GM18498 (cell line): ENCODE data around the gene KIF26B.

Experiments
- ATAC-seq: cut with Tn5 transposase; IDR thresholded peaks from one replicate; pipeline ENCODE4 v1.9.1; 2021; ENCODE audit warnings: mild to moderate bottlenecking, moderate library complexity; ENCODE audit not compliant: unreplicated experiment

Gene KIF26B

DNA sequence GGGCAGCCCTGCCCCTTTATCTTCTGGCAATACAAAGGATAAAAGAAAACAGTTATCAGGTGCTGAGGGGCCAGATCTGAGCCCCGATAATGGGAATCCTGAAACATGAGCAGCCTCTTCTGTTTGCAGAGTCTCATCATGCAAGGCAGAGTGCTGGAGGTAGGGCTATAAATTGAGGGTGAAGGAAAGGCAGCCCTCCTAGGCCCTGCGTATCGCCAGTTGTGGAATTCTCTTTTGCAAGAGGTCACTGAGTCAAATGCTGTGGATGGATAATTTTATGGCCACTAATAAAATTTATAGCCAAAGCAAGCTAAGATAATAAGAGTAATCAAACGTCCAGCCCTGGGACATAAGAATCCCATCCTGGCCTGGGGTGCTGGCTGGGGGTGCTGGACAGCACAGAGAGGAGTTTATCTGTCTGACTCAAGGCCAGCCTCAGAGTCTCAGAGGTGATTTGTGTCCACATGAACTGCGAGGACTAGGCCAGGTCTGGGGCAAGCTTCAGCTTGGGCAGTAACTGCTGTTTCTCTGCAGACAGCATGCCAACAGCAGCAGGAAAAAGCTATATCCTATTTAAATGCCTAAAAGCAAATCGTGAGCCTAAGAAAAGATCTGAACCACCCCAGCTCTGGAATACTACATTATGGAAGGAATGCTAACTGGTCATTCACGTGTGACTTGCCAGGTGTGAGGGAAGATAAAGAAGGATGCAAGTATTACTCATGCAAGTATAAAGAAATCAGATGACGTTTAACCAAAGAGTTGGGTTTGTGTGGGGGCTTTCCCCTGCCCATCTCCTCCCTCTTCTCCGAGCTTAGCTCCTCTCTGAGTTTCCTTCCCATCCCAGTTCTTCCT is 254.8 kb downstream of the KIF26B start:
- no peak for ATAC-seq

DNA sequence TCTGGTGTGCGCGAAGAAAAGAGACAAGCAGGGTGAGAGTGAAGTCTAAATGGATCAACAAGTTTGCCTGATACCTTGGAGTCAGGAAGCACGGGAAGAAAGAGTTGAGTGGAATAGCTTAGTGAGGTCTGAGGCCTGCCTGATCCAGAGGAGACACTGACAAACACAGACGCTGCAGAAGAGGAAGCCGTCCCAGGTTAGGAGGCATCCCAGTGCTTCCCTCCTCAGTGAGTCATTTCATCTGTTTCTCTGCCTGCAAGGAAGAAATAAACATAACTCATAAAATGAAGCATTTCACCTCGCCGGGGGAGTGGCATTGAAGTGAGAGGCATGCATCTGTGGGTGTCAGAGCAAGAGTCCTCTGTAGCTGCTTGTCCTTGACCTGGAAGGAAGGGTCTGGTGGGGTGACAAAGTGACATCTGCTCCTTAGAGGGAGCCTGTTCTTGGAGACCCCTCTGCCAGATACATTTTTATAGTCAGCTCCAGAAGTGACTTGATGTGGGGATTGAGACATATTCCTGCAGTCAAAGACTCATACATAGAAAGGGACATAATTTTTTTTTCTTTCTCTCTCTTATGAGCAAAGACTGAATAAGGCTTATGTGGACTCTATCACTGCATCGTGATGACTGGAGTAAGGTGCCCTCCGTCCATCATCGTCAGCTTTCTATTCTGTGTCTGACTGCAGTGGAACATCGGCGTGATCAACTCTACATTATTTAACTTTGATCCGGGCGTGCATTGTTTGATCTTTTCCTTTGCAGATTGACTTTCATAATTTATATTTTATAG is 256.7 kb downstream of the KIF26B start:
- no peak for ATAC-seq

DNA sequence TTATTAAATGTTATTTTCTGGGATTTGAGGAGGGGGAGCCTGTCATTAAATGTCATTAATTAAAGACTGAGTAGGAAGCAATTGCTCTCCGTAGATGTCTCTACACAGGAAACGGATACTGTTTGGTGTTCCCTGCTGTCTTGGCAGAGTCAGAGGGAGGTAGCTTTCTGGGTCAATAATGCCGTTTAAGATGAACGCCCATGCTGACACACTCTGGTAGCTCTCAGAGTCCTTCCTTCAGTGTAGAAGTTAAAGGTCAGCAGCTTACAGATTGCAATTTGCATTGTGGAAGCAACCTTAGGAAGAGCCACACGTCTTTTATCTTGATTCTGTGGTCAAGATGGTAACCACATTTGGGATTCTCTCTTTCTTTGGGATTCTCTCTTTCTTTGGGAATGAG is 257.5 kb downstream of the KIF26B start:
- ATAC-seq, result no peak

DNA sequence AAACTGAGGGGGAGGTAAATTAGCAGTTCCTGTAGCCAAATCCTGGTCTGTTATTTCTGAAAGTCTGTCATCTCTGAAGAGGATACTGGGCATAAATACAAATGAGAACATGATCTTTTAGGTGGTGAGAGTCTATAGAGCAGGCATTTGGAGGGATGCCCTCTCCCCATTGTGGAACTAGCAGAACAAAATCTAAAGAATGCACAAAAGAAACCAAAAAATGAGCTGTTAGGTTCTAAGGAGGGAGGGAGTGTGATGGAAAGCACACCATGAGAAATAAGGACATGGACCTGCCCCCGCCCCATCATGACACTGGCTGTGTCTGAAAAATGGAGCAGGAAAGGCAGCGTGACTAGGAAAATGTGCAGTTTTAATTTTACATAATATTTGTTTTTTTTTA is 262.0 kb downstream of the KIF26B start:
- no peak for ATAC-seq

DNA sequence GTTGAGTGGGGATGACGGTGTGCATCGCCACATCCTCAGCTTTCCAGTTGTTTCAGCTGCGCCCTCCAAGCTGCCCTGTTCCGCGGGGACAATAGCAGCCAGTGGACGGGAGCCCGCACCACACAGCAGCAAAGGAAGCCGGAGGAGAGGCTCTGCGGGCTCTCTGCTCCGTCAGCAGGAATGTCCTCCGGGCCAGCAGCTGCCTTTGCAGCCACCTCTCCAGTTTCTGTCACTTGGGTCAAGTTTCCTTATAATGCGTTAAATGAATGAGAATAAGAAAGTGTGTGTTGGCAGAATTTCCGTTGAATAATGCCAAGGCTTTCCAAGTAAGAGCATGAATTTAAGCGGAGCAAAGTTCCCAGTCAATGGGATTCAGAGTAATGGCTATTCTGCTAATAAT is 263.3 kb downstream of the KIF26B start:
- no peak for ATAC-seq

DNA sequence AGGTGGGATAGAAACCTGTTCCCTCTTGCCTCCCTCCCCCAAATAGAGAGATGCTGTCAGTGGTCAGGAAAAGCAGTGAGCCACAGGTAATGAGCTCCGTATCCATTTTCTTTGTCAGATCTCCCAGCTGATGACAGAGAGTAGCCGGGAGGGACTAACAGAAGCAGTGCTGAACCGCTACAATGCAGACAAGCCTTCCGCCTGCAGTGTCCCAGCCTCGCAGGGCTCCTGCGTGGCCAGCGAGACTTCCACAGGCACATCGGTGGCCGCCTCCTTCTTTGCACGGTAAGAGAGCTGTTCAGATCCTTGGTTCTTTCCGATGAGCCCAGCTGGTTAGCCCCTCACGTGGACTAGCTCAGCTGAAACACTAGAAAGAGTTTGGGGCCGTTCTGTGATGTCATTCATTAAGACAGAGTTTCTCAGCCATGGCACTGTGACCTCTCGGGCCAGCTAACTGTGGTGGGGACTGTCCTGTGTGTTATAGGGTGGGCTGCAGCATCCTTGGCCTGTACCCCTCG is 264.7 kb downstream of the KIF26B start:
- ATAC-seq, result no peak

DNA sequence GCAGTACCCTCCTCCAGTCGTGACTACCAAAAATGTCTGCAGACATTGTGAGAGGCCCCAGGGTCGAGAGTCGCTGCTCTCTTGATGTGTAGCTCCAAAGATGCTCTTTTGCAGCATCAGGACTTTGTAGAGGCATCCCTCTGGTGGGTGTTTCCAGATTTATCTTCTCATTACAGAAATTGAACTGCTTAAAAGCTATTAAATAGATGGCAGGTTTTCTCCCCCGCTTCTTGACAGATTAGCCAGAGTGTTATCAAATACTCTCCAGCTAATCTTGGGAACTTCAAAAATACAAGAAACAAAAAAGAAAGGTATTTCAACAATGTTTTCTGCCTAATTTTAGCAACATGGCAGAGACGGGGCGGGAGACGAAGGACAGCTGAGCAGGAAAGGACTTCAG is 265.2 kb downstream of the KIF26B start:
- no peak for ATAC-seq

DNA sequence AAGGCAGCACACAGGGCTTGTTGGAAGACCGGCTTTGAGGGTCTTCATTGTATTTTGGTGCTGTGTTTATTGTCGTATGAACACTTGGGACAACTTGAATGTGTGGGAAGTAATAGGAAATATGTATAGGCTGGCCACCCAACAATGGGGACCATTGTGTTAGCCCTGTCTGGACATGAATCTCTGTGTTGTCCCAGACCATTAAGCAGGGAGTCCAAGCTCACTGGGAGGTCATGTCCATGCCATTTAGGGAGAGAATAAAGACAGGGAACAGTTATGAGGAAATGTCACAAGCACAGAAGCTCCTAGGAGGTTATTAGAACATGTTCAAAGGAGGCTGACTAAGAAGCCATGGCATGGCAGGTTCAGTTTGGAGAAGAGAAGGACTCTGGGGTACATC is 266.1 kb downstream of the KIF26B start:
- no peak for ATAC-seq

DNA sequence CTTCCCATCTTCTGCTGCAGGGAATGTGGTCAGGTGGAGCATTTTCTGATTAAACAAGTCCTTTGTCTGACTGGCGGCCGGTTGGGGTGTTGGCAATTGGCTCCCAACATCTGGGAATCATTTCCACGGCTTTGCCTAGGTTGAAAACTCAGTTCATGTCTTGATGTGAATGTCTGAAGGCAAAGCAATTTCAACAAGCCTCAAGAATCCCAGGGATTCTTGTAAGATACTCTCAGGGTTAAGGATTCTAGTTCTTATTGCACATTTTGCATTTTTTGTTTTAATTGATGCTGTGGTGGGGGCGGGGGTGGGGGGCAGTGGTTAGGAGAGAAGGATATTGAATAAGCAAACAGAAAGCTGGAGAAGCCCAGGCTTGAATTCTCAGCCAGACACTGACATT is 273.9 kb downstream of the KIF26B start:
- no peak for ATAC-seq

DNA sequence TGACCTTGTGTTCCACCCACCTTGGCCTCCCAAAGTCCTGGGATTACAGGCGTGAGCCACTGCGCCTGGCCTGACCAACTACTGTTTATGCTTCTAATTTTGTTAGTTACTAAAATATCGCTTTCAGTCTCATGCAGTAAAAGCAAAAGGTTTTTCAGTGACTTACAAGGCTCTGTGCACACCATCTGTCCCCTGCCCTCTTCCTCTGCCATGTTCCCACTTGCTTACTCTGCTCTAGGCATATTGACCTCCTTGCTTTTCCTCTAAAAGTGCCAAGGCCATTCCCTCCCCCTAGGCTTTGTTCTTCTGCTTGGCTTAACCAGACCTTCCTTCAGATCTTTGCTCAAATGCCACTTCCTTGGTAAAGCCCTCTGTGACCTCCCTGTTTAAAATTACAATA is 276.9 kb downstream of the KIF26B start:
- no peak for ATAC-seq

DNA sequence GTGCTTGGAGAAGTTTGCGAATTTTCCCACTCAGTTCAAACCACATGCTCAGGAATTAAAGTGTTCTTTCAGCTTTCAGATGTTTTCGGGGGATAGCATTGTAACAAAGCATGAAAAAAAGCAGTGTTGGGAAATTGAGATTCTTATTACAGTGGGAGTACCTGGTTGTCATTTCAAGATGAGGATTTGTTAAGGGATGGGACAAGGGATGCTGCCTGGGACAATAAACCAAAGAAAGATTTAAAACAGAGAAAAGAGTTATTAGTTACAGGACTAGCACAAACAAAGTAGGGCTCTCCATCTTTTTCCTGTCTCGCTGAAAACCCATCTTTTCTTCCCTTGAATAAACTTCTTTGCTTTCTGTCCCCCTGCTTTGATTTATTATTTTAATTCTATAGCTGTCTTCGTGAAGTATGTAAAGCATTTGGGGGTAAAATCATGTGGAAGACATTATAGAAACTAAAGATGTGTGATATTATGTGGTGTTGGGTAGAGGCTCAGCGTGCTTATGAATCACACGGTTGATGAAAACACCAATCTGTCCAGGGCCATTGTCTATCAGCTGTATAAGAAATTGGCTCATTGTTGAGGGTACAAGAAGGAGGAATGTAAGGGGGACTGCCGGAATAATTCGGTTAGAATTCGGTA is 277.6 kb downstream of the KIF26B start:
- ATAC-seq, result no peak

DNA sequence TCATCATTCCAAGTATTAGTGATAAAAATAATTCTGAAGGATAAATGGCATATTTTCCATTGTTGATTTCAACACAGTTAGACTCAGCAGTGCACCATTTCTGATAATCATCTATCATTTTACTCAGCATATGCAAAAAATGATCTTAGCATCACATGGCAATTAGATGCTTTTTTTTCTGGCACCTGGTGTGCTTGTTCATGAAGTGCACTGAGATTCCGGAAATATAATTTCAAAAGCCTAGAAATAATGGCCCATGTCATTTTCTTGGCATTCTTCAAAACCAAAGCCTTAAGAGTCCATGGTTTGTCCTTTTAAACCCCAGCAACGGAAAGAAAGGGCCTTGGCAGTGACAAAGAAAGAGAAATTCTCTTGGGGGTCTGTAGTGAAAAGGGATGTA is 278.8 kb downstream of the KIF26B start:
- ATAC-seq, result no peak

DNA sequence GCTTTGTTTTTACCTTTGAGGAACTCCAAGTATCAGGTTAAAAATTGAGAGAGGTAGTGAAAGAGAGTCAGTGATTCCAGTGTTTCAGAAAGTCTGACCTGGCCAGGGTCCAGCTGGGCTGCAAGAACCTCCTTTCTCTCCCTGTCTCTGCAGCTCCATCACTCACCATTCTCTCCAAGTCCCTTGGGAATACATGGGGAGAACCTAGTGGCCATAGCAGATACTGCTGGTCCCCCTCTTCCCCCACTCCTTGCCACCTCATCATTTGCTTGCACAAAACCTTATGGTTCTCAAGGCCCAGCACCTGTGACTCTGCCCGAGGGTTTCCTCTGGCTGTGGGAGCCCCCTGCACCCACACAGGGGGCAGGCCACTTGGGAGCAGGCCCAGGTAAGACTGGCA is 279.5 kb downstream of the KIF26B start:
- no peak for ATAC-seq

DNA sequence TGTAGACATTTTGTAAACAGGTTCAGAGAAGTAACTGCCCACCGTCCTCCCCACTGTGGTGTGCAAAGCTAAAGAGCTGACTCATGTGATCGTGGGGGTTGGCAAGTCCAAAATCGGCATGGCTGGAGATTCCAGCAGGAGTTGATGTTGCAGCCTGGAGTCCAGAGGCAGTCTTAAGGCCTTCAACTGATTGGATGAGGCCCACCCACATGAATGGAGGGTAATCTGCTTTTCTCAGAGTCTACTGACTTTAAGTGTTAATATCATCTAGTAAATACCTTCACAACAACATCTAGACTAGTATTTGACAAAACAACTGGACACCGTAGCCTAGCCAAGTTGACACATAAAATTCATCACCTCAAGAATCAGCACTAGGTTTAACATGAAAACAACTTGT is 281.6 kb downstream of the KIF26B start:
- no peak for ATAC-seq

DNA sequence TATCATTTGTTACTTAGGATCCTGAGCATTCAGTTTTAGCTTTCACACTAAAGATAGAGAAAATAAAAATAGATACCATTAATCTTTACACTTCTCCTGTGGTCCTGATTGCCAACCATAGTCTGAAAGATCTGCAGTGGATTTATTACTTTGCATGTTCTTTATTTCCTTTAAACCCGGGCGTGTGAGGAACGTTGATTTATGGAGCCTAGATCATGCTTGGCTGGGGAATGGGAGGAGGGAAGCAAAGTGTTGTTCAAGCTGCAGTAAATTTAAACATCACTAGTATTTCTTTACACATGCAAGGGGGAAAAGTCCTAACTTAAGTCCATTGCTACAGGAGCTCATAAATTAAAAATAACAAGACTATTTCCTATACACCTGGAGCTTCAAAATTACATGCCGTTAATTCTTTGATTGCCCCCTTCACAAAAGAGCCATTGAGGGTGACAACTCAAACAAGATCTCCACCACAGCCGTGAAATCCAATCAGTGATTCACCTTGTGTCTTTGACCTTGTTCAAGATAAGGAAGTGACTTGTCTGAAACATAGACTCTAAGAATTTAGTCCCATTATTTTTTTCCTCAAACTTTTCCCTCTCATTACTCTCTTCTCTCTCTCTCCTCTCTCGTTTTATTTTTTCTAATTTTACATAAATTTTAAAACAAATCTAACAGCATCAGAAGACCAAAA is 282.7 kb downstream of the KIF26B start:
- no peak for ATAC-seq

DNA sequence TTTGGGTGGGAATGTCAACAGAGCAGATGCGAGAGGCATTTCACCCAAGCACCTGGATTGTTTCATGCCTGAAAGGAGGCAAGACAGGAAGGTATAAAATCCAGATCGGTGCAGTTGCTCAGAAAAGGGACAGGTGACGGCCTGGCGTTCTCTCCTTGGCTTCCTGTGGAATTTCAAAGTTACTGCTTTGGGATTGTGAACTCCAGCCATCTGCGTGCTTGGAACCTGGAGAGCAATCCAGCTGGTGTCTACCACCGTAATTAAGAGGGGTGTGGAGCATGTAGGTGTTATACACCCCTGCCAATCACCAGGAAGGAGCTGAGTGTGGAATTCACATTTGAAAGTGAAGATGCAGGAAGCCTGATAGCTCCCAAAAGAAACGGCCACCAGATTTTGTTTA is 286.1 kb downstream of the KIF26B start:
- ATAC-seq, result no peak

DNA sequence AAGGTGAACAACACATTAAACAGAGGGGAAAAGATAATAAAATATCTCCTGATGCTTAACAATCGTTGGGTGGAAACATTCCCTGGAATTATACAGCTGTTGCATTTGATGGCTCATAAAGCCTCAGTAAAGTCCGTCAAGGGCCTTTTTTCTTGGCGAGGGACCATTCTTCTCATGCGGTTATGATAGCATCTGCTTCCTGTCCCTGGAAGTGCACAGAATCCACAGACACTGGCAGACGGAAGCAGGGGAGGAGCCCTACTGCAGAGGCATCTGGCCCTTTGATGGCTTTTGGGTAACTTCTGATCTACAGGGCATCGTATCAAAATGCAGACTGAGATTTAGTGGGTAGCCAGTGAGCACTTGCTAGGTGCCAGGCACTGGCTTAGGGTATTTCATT is 286.9 kb downstream of the KIF26B start:
- no peak for ATAC-seq

DNA sequence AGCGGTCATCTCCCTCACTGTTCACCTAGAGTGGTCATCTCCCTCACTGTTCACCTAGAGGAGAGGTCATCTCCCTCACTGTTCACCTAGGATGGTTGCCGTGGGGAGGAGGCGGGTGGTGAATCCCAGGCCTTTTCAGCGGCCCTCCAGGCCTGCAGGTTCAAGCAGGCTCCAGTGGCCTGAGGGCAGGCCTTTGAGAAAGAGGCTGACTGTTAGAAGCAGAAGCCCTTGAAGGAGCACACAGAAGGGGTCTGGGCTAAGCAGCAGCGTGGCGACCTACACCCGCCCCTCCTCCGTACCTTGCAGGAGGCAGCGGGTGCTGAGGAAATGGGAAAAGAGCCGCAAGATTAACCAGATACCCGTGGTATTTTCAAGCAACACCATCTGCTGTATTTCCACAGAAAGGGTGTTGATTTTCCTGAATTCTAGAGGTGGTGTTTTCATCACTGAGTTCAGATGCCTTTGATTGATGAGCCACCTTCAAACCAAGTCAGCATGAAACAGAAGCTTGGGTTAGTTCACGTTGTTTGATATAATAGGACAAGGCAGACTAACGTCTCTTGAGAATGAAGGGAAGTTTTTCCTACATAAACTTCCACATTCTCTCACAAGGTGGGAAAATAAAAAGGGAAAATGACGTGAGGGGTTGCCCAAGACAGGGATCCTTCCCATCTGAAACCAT is 289.5 kb downstream of the KIF26B start:
- ATAC-seq, result no peak

DNA sequence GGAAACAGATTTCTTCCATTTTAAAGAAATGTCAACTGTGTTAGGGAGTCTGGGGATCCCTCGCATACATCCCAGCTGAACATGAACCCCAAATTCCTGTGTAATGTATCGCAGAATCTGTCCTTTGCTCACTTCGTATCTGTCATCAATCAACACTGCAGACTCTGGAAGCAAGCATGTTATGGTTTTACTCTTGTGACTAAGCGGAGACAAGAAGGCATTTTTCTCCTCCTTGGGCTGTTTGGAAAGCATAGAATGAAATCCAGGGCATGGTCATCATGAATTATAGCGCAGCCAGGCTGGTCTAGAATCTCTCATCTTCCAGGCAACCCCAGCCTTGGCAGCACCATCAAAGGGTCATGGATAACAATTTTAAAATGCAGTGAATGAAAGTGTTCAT is 290.2 kb downstream of the KIF26B start:
- no peak for ATAC-seq

DNA sequence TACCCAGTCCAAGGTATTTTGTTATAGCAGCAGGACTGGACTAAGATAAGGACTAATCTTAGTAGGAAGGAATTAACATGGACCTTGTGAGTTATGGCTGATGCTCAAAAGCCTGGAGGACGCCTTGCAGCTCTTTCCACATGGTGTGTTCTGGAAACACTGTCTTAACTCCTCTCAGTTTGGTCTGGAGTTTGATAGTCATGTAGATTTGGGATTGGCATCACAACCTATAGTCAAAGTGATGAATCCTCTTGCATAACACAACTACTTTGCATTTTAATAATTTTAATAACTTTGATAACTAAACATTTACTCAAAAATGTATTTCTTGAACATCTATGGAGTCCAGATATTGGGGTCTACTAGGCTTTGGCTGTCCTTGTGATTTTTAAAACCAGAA is 293.7 kb downstream of the KIF26B start:
- ATAC-seq, result no peak
